Activated T-helper 9 cell treated with anti-CD3 and anti-CD28 coated beads, Interleukin-2, amount 50 U/mL, for 16 hours (primary cell): ENCODE measurements around the gene ZCCHC14.
A peak's percentile ranks its signal among the peaks of the same experiment; 100 is the strongest.

Experiments
- DNase-seq: peaks from one replicate; pipeline ENCODE4 v3.0.0-alpha.2; 2020; ENCODE audit warnings: low read depth

ZCCHC14 gene

DNA sequence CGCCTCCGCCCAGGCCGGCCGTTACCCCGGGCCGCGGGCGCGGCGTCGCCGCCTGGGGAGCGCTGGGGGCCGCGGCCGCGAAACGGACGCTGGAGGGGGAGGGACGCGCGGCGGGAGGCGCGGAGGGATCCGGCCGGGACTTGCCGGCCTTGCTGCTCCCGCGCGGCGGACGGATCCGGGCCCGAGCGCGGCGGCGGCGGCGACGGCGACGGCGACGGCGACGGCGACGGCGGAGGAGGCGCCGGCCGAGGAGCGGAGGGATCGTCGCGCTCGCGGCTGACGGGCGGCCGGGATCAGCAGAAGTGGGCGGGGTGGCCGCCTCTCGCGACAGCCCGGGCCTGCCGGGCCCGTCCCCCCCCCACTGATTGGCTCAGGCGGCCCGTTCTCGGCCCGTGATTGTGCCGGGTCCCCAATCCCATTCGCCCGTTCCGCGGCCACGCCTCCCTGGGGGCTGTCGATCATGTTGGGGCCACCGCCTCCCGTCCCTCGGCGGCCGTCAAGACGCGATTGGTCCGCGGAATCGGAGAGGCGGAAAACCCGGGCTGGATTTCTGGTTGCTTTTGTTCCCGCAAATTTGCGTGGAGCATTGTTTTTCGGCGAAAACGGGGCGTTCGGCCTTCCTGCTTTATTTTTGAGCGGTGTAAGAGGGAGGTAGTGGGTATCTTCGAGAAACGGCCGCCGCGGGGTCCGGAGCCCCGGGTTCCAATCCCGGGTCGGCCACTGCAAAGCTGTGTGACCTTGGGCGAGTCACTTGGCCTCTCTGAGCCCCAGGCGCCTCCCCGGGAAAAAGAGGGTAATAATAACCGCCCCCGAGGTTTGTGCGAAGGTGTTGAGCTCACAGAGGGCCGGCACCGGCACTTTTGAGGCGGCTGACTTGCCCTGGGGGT is at the start of gene ZCCHC14:
TSS of gene ZCCHC14 (minus strand) at position 304 of the 887 bp plus-strand sequence. CDS start 786 bp downstream, outside the sequence.
- DNase-seq = peak; percentile 99

DNA sequence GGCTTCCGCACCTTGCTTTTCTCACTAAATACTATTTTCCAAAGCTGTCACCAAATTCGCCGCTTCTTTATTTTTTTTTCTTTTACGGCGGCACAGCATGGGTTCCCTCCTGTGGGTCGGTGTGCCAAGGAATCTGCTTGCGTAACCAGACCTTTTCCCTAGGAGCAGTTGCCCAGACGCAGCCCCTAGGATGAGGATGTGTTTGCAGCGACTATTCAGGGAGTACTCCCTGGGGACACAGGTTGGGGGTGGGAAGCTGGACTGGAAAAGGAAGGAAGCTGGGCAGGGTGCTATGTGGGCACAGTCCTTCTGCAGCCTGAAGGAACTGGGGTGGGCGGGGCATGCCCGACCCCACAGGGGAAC is 49.0 kb upstream of the ZCCHC14 start:
- DNase-seq = no peak

DNA sequence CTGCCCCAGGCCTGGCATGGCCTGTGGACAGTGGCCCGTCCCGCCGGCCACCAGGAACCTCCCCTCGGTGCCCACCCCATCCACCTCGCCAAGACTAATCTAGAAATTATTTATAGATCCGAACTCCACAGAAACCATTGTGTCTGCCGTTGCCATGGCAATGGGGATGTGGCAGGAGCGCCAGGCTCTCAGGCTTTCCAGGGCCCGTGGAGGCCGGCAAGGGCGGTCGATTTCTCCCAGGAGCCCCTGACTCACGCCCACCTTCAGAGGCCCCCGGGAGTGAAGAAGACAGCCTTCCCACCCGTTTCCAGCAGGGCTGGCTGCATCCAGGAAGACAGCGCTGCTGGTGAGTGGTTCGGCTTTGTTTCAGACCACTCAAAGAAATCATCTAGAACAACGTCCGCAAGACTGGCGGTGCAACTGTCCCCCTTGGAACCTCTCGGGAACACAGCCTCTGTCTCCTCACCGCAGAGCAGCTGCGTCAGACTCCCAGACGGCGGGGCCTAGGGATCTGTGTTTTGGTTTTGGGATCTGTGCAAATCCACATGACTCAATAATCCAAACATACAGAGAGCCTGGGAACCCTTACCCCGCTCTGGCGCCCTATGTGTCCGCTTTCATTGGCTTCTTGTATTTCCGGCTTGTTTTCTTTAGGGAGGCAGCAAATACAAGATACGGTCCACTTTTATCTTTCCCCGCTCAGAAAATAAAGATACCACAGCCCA is 48.5 kb upstream of the ZCCHC14 start:
- no peak for DNase-seq

DNA sequence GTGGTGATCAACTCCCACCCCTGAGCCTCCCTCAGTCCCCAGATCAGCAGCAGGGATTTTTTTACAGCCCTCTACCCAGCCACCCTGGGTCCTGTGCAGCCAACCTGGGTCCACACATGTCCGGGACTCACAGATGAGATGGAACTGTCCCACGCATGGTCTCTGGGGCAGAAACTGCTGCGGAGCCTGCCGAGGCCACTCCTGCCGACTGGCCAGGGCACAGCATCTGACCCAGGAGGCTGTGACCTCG is 48.0 kb upstream of the ZCCHC14 start:
- DNase-seq = no peak

DNA sequence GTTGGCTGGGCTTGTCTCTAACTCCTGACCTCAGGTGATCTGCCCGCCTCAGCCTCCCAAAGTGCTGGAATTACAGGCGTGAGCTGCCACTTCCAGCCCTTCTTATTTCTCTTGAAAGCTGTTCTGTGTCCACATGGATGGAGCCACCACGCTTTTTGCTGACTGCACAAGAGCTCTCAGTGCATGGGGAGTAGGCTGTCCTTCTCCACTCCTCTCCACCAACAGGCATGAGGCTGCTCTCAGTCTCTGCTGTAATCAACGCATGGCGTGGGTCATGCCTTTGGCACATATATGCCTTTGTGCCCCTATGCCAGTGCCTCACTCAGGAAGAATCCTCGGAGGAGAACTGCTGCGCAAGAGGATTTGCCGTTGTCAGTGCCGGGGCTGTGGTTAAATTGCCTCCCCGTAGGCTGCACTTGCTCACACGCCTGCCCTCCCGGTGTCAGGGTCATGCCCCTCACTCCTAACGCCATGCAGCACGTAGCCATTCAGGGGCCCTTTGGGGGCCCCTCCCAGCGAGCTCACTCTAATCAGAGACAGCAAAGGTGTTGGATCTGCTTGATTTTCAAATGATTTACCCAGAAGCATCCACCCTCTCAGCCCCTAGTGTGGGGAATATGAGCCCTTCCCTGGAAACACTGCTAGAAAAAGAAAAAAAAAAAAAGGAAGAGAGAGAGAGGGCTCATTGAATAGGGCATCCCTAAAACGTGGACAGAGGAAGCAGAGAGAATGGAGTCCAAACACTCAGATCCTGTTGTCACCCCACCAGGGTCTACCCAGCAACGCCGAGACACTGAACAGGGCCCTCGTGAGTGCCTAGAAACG is 47.5 kb upstream of the ZCCHC14 start:
- DNase-seq = no peak

DNA sequence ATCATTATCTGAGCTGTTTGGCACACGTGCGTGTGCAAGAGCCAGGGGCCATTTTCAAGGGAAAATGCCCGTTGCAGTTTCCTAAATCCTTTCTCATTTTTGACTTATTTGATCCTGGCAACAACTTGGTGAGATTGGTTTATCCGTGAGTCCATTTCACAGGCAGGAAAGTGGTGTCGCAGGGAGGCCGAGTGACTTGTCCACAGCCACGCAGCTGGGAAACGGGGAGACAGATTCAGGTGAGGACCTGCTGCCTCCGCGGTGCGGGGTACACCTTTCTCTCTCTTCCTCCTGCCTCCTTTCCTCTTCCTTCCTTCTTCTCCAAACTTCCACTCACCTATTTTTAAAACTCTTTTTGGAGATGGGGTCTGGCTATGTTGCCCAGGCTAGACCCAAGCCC is 46.3 kb upstream of the ZCCHC14 start:
- no peak for DNase-seq

DNA sequence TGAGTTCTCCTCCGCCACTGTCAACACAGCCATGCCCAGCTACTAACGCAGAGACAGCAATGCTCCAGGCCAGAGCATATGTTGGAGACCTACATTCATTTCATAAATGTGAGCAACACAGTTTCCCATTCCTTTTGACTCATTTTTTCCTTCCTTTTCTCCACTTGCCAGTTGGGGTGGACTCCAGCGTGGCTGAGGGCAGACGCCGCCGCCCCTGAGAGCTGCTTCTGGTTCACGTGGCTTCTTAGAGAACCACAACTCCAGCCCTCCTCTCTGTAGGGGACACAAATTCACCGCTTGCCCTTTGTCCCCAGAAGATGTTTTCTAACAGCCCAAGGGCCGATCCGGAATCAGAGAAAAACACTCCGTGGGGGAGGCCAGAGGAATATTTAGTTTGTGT is 45.8 kb upstream of the ZCCHC14 start:
- no peak for DNase-seq

DNA sequence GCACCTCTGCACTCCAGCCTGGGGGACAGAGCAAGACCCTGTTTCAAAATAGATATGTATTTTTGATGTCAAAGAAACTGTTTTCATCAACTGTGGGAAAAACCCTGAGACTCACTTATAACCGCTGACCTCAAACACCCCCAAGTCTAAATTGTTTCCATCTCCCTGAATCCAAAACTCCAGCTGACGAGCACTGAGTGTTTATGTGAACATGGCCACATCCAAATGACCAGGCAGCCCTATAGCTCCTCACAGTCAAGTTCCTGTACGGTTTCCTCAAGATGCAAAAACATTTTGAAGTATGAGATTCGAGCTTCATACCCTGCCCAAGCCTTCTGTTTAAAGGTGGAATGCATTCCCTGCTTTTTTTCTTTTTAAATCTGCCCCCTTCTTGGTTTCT is 45.3 kb upstream of the ZCCHC14 start:
- DNase-seq = no peak

DNA sequence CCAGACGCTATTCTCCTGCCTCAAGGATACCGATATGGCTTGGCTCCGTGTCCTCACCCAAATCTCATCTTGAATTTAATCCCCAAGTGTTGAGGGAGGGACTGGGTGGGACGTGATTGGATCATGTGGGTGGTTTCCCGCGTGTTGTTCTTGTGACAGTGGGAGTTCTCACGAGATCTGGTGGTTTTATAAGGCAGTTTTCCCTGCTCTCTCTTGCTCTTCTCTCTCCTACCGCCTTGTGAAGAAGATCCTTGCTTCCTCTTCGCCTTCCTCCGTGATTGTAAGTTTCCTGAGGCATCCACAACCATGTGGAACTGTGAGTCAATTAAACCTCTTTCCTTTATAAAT is 43.9 kb upstream of the ZCCHC14 start:
- no peak for DNase-seq

DNA sequence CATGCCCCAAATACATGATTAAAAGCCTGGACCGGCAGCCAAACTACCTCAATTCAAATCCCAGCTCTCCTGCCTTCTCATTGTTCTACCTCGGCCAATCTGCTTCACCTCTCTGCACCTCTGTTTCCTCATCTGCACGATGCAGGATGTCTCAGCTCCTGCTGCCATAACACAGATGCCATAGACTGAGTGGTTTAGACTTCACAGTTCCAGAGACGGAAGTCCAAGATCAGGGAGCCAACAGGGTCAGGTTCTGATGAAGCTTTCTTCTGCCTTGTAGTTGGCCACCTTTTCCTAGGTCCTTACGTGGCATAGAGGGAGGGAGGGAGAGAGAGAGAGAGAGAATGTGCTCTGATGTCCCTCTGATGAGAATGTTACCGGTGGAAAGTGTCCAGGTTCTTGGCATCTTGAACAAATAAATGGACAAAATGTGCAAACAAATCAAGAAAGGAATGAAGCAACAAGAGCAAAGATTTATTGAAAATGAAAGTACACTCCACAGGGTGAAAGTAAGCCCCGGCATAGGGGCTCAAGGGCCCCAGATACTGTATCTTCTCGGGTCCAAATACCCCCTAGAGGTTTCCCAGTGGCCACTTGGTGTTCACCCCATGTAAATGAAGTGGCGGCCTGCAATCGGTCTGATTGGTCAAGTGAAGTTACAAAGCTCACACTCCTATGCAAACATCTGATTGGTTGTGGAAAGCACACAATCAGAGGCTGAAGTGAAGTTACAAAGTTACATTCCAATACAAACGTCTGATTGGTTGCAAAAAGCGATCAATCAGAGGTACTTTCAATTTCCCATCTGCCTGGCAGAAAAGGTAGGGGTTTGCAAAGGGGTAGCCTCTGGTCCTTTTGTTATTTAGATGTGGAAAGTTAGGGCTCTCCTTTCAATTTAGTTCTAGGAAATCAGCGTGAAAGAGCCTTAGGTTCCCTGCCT is 43.3 kb upstream of the ZCCHC14 start:
- DNase-seq = no peak

DNA sequence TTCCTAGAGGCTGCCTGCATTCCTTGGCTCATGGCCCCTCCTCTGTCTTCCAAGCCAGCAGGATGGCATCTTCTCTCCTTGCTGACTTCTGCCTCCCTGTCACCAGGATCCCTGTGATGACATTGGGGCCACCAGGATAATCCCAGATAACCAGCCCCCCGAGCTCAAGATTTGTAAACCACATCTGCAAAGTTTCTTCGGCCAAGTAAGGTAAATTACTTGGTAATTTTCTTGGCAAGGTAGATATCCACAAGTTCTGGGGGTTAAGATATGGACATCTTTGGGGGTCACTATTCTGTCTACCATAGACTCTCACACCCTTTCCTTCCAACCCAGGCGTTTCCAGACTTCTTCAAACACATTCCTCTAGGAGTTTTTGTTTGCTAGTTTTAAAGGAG is 42.6 kb upstream of the ZCCHC14 start:
- no peak for DNase-seq

DNA sequence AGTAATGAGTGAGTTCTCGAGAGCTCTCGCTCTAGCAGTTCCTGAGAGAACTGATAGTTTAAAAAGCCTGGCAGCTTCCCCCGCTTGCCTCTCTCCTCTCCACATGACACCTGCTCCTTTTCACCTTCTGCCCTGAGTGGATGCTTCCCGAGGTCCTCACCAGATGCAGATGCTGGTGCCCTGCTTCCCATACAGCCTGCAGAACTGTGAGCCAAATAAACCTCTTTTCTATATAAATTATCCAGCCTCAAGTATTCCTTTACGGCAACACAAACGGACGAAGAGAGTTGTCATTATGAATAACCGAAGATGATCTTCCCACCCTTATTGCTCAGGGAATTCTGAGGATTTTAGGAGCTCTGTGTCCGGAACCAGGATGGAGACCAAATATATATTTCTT is 41.9 kb upstream of the ZCCHC14 start:
- DNase-seq = no peak

DNA sequence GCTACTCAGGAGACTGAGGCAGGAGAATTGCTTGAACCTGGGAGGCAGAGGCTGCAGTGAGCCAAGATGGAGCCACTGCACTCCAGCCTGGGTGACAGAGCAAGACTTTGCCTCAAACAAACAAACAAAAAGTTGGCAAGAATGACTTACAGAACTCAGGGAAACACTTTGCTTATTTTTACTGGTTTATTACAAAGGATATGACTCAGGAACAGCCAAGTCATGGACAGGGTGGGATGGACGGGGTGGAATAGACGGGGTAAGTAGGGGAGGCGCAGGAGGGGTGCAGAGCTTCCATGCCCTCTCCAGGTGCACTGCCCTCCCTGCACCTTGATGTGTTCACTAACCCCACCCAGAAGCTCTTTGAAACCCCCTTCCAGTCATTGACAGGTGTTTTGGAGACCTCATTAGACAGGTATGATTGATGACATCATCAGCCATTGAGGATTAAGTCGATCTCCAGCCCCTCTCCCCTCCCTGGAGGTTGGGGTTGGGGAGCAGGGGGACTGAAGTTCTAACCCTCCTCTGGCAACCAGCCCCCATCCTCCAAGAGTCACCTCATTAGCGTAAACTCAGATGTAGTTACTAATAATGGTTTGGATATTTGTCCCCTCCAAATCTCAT is 41.3 kb upstream of the ZCCHC14 start:
- no peak for DNase-seq

DNA sequence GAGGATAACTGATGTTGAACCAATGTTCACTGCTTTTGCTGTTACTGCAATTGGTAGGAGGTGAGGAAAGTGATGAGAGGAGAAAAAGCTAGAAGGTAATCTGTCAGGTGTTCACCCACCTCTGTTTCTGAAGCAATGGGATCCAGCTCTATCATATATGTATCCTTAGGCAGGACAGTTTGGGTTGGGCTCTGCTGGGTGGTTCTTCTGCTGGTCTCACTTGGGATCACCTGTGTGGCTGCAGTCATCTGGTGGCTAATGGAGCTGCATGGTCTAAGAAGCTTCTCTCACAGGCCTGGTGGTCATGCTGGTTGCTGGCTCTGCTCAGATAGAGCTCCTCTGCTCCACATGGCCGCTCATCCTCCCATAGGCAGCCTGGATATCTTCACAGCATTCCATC is 40.2 kb upstream of the ZCCHC14 start:
- no peak for DNase-seq

DNA sequence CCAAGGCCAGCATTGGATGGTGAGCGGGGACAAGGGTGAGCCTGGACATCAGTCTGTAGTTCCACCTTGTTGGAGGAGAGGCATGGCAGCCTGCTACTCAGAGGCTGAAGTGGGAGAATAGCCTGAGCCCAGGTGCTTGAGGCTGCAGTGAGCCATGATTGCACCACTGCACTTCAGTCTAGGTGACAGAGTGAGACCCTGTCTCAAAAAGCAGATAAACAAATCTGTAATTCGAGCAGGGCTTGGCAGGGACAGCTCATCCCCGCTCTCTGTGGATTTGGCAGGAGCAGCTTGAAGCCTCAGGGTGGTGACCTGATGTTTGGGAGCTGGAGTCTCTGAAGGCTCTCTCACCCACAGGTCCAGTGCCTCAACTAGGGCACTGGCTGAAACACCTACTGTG is 38.6 kb upstream of the ZCCHC14 start:
- no peak for DNase-seq

DNA sequence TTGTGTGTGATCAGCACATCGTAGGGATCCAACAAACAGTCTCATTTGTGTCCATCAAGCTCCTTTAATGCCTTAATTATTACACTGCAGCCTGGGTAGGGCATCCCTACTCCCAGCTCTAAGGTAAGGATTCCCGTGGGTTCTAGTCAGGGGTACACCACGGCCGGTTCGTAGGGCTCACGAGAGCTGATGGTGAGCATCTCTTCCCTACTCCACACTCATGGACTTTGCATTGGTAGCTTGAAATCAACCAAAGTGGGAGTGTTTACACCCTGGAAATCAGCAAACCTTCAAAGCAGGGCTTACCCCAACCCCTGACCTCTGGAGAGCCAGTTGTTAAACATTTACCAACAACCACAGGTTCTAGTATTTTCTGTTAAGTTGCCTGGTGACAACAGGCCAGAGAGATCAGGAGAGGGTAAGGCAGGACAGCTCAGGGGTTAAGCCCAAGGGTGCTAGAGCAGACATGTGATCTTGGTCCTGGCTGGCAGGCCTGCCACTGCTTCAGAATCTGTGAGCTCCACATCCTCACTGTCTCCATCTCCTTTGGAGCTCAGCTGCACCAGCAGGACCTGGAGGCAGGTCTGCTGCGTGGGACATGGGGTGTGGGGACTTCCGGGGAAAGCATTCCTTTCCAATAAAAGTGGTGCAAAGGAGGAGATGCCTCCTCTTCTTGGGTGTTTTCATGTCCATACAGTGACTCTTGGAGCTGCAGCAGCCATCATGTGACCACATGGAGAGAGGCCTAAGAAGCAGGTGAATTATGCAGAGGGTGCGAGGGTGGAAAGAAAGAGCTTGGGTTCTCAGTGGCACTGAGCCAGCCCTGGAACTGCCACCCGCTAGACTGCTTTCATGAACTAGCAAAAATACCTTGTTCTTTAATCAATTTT is 36.1 kb upstream of the ZCCHC14 start:
- DNase-seq = no peak

DNA sequence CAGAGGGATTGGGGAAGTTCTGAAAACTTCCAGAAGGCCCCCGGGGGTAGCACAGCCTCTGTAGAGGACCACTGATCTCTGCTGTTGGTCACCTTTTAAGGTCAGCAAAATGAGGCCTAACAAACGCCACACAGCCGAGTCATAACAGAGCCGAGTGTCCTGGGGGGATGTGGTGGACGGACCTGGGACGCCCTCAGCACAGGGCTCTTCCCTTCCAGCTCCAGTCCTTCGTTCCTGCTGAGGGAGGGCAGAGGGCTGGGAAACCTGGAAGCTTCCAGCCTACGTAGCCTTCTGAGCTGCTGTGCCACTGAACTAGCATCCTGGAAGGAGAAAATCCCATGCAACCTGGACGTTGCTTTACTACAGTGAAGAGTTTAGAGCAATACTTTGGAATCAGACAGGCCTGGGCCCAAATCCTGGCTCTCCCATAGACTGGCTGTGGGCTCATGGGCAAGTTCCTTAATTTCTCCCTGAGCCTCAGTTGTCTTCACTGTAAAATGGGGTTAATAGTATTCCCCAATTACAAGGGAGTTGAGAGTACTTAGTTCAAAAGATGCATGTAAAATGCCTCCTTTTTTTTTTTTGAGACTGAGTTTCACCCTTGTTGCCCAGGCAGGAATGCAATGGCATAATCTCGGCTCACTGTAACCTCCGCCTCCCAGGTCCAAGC is 34.4 kb upstream of the ZCCHC14 start:
- no peak for DNase-seq

DNA sequence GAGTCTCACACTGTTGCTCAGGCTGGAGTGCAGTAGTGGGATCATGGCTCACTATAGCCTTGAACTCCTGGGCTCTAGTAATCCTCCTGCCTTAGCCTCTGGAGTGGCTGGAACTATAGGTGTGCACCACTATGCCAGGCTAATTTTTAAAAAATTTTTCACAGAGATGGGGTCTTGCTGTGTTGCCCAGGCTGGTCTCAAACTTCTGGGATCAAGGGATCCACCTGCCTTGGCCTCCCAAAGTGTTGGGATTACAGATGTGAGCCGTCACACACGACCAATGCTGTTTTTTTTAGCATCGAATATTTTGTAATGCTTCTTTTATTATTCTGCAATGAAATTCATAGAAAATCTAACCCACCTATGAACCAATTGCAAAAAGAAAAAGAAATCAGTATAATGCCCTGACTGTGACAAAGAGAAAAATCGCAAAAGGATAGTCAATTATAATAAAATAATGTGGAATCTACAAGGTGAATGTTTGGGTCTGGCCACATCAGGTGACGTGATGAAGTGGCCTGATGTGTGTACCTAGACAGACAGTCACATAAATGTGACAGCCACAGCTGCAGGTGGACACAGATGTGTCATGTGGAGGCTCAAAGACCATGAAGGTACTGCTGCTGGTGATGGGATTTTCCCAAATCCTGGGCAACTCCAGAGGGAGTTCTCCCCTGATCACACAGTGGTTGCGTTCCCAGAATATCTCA is 33.6 kb upstream of the ZCCHC14 start:
- DNase-seq = no peak

DNA sequence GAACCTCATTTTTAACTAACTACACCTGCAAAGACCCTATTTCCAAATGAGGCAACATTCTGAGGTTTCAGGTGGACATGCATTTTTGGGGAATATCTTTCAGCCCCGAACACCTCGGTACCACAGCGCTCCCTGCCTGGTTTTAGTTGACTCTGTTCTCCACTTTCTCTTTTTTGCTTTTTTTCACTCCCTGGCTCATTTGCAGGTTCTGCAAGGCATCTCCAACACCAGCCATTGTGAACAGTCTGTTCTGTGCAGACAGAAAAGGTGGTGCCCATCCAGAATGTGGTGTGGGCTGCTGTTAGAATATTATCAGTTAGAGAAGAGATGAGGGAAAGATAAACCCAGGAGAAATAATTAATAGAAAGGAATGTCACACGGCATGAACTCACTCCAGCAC is 32.5 kb upstream of the ZCCHC14 start:
- DNase-seq = no peak
